Measurements from ENCODE around the gene ANXA3.

ANXA3 gene

DNA sequence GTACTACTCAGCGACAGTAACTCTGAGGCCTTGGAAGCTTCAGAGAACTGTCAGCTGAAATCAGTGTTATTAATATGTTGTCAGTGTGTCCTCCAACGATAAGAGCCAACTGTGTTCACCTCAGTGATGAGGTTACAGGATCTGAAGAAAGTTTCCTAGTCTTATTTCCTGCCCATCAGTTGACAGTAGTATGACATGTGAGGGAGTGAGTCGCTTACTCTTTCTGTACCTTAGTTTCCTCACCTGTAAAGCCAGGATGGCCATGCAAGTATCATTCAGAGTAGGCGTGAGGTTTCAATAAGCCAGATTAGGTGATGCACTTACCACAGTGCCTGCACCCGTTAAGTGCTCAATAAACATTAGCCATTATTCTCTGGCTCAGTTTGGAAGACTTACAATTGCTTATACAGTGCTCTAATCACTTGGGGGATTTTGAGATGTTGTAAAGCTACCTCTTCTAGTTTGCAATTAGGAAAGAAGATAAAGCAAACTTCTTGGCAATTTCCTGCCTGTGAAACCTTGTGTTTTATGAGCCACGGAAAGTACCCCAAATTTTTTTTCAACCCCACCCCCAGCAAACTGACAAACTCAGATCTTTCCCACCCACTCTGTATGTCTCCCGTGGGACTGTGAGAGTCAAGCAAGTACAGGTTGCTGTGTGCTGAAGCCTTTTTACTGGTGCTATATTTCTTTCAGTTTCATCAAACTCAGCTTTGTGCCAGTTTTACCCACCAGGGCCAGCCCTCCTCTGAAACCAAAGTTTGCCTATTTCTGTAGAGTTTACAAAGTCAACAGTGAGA lies 62.2 kb downstream of the ANXA3 start:
- no peak for DNase-seq

DNA sequence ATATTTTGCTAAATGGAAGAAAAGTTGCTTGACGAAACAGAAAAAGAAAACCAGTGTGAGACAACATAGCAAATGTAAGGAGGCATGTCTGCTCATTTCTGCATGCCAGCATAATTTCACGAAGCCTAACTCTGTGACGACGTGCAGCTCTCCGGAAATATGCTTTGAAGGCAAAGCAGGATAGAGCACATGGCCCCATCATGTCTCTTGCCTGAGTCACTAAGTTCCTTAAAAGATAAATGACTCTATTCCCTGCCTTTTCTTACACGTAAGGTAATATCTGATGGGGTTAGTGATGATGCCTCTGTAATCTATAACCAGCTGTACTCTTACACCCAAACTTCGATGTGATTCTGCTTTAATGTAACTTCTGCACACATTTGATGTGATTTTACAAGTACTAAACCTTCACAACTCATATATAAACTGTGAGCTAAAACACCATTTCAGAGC lies 64.5 kb downstream of the ANXA3 start:
- DNase-seq: no peak

DNA sequence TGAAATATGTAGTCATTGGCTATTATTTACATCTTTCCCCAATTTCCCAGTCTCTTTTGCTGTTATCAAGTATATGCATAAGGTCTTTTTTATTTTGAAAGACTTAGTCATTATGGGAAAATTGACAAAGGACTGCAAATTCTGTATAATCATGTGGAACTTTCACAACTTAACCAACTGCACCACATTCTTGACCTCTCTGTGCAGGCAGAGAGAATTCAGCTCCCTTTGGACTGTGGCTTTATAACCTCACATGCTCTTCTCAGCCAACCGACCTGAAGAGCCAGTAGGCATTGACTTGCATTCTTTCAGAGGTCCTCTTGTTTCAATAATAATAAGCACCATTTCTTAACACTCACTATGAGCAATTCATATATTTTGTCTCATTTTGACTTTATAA lies 66.9 kb downstream of the ANXA3 start:
- no peak for DNase-seq

DNA sequence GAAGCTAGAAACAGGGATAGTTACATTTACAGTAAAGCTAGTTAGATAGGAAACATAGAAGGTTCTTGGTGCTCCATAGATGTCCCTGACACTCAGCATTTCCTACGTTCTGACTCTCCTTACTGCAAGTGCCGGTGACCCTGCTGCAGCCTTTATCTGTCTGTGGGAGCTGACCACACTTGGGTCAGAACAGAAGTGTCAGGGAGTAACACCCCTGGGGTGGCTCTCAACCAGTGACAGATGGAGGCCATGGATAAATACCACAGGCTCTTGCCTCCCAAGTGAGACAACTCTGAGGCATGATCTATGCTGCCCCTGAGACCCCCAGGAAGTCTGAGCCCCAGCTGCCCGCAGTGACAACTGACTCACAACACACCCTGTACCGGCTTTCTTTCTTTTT lies 69.8 kb downstream of the ANXA3 start:
- no peak for DNase-seq

DNA sequence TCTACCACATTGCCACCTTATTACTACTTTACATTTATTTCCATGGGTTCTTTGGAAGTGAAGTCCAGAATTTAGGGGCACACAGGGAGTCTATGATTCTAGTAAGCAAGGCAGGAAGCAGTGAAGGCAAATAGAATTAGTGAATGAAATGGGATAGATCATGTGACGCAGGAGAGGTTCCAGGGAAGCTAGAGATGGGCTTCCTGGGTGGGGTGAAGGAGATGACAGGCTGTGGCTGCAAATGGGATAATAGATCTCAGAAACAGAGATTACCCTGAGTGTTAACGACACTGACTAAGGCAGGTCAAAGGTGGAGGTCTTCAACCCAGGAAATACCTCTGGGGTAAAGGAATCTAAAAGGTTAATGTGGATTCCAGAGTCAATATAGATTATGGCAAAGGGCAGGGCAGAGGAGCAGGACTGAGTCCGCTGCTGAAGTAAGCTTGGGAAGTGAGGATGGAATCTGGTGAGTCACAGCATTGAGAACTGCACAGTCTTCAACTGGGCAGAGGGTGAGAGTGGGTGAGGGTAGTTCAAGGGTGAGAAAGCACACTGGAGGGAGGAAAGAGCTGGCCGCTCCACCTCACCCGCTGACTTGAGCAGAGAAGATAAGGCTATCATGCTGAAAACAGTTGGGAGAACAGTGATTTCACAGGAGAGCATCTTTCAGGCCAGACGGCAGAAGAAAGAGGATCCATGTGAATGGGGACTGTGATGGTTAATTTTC lies 70.8 kb downstream of the ANXA3 start:
- DNase-seq: no peak

DNA sequence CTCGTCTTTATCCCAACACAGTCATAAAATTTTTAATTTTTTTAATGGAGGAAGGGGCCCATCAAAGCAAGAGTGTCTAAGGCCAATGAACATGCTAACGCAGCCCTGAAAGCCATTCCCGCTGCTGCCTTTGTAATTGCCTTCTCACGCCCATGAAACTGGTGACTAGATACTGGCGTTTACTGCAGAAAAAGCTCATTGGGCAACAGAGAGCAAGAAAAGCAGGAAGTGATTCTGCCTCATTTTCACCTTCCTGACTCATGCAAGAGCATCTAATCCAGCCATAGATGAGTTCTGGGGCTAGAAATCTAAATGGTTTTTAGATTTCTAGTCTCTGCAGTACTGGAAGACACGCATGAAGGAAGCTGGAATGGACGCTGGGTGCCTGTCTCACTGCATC lies 72.5 kb downstream of the ANXA3 start:
- DNase-seq: no peak

DNA sequence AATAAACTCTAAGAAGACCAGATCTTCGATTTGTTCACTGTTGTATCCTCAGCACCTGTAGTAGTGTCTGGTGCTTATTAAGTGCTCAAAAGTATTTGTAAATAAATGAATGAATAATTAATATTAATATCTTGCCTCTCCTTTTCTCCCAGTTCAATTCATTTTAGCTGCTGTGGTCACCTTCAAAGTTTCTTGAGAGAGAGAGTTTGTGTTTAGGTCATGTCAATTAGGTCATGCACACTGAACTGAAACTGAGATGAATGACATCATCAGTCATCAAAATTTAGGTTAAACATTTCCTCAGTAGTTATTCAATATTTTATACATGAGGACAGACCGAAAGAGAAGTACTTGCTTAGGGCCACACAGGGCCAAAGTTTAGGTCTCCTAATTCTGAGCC lies 73.5 kb downstream of the ANXA3 start:
- DNase-seq: no peak

DNA sequence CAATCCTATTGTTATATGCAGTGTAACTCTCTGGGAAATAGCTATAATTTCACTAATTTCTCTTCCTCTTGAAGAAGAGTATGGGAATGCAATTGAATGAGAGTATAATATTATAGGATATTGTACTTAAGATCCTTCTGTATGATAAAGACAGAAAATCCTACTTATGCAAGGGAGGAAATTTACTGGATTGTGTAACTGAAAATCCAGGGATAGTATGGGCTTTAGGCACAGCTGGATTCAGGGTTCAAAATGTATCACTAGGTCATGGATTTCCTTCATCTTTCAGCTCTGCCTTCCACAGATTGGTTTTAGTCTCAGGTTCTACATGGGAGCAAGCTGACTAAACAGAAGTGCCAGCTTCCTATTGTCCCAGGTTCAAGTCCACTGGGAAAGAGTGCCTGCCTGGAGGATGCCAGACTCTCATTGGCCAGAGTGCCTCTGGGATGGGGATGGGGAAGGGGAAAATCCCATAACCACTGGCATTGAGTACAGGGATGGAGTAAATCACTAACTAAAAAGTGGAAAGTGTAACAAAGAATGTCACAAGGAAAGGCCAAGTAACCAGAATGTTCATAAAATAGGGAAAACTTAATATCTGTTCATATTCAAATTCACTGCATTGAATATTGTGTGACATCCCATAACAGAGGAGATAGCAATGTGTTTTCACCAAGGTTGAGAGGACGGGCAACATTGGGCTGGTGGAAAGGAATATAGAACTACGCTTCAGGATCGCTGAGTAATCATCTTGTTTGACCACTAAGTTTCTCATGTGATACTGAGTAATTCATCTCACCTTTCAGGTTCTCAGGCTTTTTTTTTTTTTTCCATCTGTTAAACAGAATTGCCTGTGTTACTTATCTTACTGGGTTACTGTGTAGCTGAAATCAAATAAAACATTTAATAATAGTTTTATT lies 75.7 kb downstream of the ANXA3 start:
- no peak for DNase-seq

DNA sequence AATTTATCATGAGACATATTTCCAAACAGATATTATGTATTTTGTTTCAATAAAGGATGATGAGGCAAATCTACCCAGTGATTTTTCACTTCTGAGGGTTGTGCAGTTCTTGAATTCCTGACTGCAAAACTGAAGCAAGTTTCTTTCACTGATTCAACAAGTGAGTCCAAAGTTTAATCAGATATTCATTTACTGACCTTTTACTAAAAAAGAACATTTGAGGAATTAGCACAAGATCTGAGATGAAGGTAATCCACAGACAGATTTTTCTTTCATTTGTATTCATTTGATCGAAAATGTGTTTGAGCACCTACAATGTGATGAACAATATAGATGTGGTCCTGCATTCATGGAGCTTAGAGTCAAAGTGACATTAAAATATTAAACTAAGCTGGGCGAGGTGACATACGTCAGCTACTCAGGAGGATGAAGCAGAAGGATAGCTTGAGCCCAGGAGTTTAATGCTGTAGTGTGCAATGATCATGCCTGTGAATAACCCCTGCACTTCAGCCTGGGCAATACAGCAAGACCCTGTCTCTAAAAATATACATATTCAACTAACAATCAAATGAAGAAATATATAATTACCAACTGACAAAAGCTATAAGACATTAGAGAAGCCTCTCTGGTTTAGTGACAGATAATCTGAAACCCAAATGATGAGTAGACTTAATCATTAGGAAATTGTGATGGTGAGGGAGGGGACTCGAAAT lies 76.6 kb downstream of the ANXA3 start:
- no peak for DNase-seq

DNA sequence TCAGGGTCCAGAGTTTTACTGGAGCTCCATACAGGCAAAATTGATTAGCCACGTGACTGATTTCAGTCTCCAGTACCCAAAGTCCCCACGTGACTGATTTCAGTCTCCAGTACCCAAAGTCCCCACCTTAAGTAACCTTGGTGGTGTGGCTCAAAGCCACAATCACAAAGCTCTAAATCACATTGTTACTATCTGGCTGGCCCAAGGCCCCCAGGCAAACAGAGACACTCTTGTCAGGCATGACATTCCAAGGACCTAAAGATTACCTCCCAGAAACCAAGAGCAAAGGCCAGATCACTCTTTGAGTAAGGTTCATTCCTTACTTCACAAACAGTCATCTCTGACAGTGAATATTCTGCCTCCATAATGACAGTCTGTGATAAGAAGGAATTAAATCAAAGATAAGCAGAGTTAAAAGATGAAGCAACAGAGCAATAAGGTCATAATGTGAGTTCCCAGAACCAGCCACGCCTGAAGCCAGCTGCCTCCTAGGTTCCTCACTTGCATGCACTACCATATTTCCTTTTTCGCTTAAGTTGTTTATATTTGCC lies 78.5 kb downstream of the ANXA3 start:
- no peak for DNase-seq

DNA sequence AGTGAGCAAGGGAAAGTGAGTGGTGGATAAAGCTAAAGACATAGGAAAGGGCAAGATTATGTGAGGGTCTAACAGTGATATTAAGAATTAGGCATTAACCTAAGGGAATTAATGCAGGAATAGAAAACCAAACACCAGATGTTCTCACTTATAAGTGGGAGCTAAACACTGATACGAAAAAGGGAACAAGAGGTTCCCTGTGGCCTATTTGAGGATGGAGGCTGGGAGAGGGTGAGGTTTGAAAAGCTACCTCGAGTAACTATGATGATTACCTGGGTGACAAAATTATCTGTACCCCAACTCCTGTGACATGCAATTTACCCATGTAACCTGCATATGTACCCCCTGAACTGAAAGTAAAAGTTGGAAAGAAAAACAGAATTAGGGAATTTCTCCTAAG lies 79.0 kb downstream of the ANXA3 start:
- DNase-seq: no peak

DNA sequence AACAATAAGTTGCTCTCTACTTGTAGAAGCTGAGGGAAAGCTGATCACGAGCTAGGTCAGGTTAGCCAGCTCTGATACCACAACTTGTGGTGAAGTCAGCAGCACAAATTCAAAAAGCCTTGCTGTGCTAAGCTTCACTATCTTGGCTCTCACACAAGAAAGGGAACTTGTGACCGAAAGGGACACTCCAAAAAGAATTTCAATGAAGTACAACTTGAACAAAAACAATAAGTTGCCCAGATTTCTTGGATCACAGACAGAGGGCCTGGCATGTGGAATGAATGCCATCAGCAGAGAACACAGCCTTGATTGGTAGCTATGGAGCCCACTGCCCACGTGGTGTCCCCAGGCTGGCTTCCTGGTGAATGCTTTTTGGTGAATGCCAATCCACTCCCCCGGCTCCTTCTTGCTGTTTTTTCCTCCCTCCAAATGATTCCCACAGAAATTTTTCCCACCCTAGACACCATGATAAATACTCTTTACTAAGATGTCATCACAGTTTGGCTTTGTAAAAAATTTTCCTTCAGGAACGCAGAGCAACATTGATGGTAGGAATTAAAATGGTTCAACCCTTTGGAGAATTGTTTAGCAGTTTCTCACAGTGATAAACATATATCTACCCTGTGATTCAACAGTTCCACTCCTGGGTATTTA lies 82.6 kb downstream of the ANXA3 start:
- DNase-seq: no peak

DNA sequence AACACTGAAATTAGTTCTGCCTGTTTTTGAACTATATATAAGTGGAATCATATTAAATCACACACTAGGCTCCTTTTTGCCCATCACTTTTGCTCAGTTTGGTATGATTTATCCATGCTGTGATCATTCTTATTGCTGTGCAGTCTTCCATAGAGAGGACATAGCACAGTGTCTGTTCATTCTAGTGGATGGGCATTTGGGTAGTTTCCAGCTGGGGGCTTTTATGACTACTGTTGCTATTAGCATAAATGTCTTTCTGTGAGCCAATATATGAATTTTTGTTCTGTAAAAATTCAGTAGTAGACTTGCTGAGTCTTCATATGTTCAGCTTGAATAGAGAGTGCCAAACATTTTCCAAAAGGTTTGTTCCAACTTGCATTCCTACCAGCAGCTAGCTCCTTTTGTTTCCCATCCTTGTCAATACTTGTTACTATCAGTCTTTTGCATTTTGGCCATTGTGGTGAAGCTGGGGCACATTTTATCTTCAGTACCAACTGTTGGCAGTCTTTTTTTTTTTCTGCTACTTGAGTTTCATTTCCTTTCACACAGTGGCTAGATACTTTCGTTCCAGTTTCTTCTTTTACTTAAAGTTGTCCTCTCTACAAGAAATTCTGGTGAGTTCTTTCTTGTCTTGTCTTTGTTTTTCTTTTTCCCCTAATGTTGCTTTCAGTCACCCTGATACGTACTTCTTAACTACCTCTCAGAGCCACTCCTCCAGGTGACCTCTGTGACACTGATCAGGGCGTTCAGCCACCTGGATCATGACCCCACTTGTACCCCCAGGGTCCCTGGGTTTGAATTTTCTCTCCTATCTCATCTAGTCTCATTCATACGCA lies 87.0 kb downstream of the ANXA3 start:
- DNase-seq: peak; percentile 24

DNA sequence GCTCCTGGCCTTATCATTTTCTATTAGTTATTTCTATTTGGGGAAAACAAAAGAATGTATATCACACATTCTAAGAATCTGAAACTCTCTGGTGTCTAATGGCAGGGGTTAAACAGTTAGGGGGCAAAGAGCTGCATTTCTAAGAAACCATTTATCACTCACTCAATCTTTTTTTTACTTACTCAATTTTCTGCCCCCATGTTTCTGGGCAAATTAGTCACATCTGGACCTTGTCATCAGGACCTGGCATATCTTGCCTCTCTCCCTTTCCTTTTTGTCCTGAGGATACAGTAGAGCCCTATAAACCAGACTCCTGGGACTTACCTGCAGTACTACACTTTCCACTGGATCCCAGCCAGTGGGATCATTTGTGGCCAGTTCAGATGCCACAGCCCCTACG lies 89.1 kb downstream of the ANXA3 start:
- no peak for DNase-seq

DNA sequence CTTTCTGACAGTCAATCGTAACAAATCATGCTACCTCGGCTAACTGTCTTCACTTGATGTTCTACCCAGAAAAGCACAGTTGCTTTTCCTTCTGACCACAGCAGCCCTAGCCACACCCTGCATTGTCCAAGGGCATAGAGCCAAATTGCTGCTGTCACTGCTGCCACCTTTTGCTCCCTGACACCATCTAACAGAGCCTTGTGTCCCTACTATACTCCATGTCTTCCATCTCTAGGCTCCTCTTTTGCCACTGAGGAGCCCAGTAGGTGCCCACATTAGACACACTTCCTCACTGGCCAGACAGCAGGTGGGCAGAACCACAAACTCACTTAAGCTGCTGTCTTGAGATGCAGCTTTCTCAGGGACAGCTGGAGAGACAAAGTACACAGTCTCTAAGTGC lies 91.4 kb downstream of the ANXA3 start:
- no peak for DNase-seq

DNA sequence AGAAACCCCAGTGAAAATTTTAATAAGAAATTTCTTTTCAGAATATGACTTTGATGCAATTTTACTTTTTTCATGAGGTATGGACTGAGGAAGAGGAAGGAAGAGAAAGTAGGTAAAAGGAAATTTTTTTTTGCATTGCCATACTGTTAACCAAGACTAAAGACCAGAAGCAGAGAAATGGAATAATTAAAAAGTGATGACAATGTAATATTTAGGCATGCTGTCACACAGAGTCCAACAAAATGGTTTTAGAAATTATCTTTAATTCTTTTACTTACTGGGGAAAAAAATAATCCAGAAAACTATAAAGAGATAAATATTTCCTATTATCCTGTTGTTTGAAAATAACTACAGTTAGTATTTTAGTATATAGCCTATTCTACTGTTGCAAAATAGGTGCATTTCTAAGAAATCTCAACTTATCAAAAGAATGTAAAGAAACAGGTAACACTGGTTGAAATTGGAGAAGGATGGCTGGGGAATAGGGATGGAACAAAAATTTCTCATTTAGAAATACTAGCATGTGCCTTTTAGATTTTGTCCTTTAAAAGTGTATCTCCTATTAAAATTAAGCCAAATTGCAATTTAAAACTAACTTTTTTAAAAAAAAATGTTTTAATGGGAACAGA lies 92.6 kb downstream of the ANXA3 start:
- DNase-seq: no peak

DNA sequence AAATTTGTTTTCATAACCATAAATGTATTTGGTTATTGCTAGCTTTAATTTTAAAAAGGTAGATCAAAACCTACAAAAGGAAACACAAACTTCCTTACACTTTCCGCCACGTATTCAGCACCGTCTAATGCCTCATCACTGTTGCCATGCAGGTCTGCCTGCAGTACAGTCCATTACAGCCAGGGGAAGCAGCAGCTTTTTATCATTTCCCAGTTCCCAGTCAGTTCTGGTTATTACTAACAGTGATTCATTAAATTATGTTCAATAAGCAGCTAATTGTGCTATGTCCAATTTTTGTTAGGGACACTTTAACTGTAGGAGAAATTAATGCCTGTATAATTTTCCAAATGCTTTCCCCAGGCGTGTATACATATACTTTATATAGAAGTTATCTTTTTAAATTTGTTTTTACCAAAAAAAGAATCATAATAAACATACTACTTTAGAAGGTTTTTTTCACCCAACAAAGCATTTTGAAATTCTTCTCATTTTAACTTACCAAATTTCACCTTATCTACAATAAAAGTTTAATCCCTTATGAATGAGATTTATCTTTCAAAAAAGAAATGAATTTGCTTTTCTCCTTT lies 93.3 kb downstream of the ANXA3 start:
- peak; percentile 63 for DNase-seq

DNA sequence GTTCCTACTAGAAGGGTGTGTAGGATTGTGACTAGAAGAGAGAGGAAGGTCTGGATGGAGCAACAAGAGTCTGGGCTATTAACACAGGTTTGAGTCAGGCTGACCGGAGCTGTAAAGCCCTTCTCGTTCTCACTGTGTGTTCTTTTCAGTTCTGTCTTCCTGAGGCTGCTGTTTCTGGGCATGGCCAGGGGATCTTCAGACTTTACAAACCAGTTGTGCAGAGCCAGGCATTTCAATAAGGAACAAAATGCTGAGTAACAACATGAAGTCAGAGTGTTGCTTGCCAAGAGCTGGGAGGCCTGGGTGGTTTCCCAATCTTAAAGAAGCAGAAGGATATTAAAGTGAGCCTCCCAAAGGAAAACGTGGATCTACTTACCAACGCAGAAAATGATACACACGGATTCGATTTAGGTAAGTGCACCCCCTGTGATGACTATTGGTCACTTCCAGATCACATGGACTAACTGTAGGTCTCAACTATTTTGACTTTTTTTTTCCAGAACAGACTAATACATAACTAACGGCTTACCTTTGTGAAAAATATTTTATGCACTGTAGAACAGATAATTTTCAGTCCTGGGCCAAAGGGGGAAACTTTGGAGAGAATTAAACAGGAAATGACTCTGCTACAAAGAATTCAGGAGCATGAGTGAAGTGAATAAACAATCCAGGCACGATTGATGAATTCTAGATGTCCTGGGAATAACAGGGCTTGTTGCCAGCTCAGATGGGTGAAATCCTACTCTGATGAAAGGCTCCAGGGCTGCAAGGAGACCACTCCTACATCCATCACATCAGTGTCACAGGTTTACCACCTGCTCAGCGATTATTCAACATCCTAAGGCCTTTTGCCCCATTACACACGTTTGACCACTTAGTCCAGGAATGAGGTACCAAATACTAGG lies 94.5 kb downstream of the ANXA3 start:
- no peak for DNase-seq

DNA sequence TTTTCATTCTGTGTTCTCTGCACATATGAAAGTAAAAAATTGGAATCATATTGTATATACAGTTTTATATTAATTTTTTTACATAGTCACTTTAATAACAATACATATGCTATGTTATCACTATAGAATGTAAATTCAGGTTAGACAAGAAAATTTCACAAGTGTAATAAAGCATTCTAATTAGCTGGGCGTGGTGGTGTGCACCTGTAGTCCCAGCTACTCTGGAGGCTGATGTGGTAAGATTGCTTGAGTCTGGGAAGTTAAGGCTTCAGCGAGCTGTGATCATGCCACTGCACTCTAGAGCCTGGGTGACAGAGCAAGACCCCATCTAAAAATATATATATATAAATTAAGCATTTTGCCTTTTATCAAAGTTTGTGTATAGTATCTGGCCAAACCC lies 95.7 kb downstream of the ANXA3 start:
- DNase-seq: no peak
